ENCODE data around the gene CCT6B. TPM values are rescaled to one million over a fixed set of nuclear protein-coding genes. Genes with fewer than 3 reads are reported as not detected.
"Not testable (repeated sequence)": the region's sequence is repeated elsewhere in the genome, so short reads cannot be mapped to it uniquely, and the experiment has no call there.

Gene CCT6B
- 3.1 TPM for total RNA-seq

GRCh38 chr17:34961093-34961911, at the start of gene CCT6B, which contains the start of gene ZNF830:
Gene CCT6B (minus strand): TSS chr17:34961460. CDS start chr17:34961393, 67 bp downstream.
Gene ZNF830 (plus strand): TSS chr17:34961540. CDS start chr17:34961567, 27 bp downstream.
- peaks cover 17 to 22% (median 19%) of the 10 kb centered on the region in 3 donors for H3K4me1 ChIP-seq (ENCODE audit: control insufficient read depth in 3 of 3, insufficient read depth in 3 of 3, low read length in 3 of 3)
- H3K36me3 ChIP-seq (ENCODE audit: control insufficient read depth in 3 of 3, insufficient read depth in 3 of 3, low read length in 3 of 3): peaks cover 11 to 19% (median 18%) of the 10 kb centered on the region in 3 donors
- no peaks in the 10 kb centered on the region for H3K9me3 ChIP-seq (ENCODE audit: control insufficient read depth in 3 of 3, low read length in 3 of 3)
- H3K27ac ChIP-seq (ENCODE audit: low read depth, low read length): peak within 1 kb of the TSS; percentile 92
- H3K27me3 ChIP-seq (ENCODE audit: control insufficient read depth in 3 of 3, insufficient read depth in 3 of 3, low read length in 3 of 3): no peaks in the 10 kb centered on the region
- H3K4me3 ChIP-seq (ENCODE audit: low read length in 3 of 3): peak within 1 kb of the TSS; percentile 98 to 100 (median 100)
- H3K9ac ChIP-seq (ENCODE audit: low read depth in 1 of 3, low read length in 3 of 3): peak within 1 kb of the TSS; percentile 93 to 99 (median 97)

- peaks cover 21 to 28% (median 21%) of the 10 kb centered on the region in 3 donors for H3K36me3 ChIP-seq (ENCODE audit: control insufficient read depth in 3 of 3, insufficient read depth in 3 of 3, low read length in 3 of 3)
These were observed 48.8 kb upstream of the CCT6B start for GRCh38 chr17:35010093-35010492.

GRCh38 chr17:35006961-35007360, 45.7 kb upstream of the CCT6B start:
- no peak overlapping the region for H3K9ac ChIP-seq (ENCODE audit: low read depth in 1 of 3, low read length in 3 of 3)
- H3K4me1 ChIP-seq (ENCODE audit: control insufficient read depth in 3 of 3, insufficient read depth in 3 of 3, low read length in 3 of 3): peaks cover 2 to 6% (median 5%) of the 10 kb centered on the region in 3 donors
- no peak overlapping the region for H3K4me3 ChIP-seq (ENCODE audit: low read length in 3 of 3)
- H3K36me3 ChIP-seq (ENCODE audit: control insufficient read depth in 3 of 3, insufficient read depth in 3 of 3, low read length in 3 of 3): peaks cover 32 to 58% (median 34%) of the 10 kb centered on the region in 3 donors
- H3K27ac ChIP-seq (ENCODE audit: low read depth, low read length): no peak overlapping the region
- no peaks in the 10 kb centered on the region for H3K9me3 ChIP-seq (ENCODE audit: control insufficient read depth in 3 of 3, low read length in 3 of 3)
- no peaks in the 10 kb centered on the region for H3K27me3 ChIP-seq (ENCODE audit: control insufficient read depth in 3 of 3, insufficient read depth in 3 of 3, low read length in 3 of 3)

More at GRCh38 chr17:35010093-35010492, 48.8 kb upstream of the CCT6B start:
- no peaks in the 10 kb centered on the region for H3K9me3 ChIP-seq (ENCODE audit: control insufficient read depth in 3 of 3, low read length in 3 of 3)
- H3K27ac ChIP-seq (ENCODE audit: low read depth, low read length): no peak overlapping the region
- H3K9ac ChIP-seq (ENCODE audit: low read depth in 1 of 3, low read length in 3 of 3): no peak overlapping the region
- no peak overlapping the region for H3K4me3 ChIP-seq (ENCODE audit: low read length in 3 of 3)
- H3K27me3 ChIP-seq (ENCODE audit: control insufficient read depth in 3 of 3, insufficient read depth in 3 of 3, low read length in 3 of 3): no peaks in the 10 kb centered on the region
- H3K4me1 ChIP-seq (ENCODE audit: control insufficient read depth in 3 of 3, insufficient read depth in 3 of 3, low read length in 3 of 3): peaks cover 2 to 15% (median 8%) of the 10 kb centered on the region in 3 donors

GRCh38 chr17:35006345-35006744, 45.1 kb upstream of the CCT6B start:
- Histone ChIP-seq H3K4me1 (ENCODE audit: control insufficient read depth in 3 of 3, insufficient read depth in 3 of 3, low read length in 3 of 3) (no peaks in the 10 kb centered on the region), H3K9ac (ENCODE audit: low read depth in 1 of 3, low read length in 3 of 3) (no peak overlapping the region), H3K9me3 (ENCODE audit: control insufficient read depth in 3 of 3, low read length in 3 of 3) (no peaks in the 10 kb centered on the region), H3K36me3 (ENCODE audit: control insufficient read depth in 3 of 3, insufficient read depth in 3 of 3, low read length in 3 of 3) (peaks cover 36 to 60% (median 36%) of the 10 kb centered on the region in 3 donors), H3K27ac (ENCODE audit: low read depth, low read length) (no peak overlapping the region), H3K4me3 (ENCODE audit: low read length in 3 of 3) (no peak overlapping the region), H3K27me3 (ENCODE audit: control insufficient read depth in 3 of 3, insufficient read depth in 3 of 3, low read length in 3 of 3) (no peaks in the 10 kb centered on the region)

- peaks cover 45 to 67% (median 51%) of the 10 kb centered on the region in 3 donors for H3K36me3 ChIP-seq (ENCODE audit: control insufficient read depth in 3 of 3, insufficient read depth in 3 of 3, low read length in 3 of 3)
- H3K4me3 ChIP-seq (ENCODE audit: low read length in 3 of 3): no peak overlapping the region
- no peaks in the 10 kb centered on the region for H3K27me3 ChIP-seq (ENCODE audit: control insufficient read depth in 3 of 3, insufficient read depth in 3 of 3, low read length in 3 of 3)
- H3K9me3 ChIP-seq (ENCODE audit: control insufficient read depth in 3 of 3, low read length in 3 of 3): no peaks in the 10 kb centered on the region
- no peak overlapping the region for H3K9ac ChIP-seq (ENCODE audit: low read depth in 1 of 3, low read length in 3 of 3)
- H3K4me1 ChIP-seq (ENCODE audit: control insufficient read depth in 3 of 3, insufficient read depth in 3 of 3, low read length in 3 of 3): no peaks in the 10 kb centered on the region
- no peak overlapping the region for H3K27ac ChIP-seq (ENCODE audit: low read depth, low read length)
These were observed 42.5 kb upstream of the CCT6B start for GRCh38 chr17:35003778-35004177.

- no peaks in the 10 kb centered on the region for H3K27me3 ChIP-seq (ENCODE audit: control insufficient read depth in 3 of 3, insufficient read depth in 3 of 3, low read length in 3 of 3)
- H3K4me1 ChIP-seq (ENCODE audit: control insufficient read depth in 3 of 3, insufficient read depth in 3 of 3, low read length in 3 of 3): peaks cover 0 to 6% (median 3%) of the 10 kb centered on the region in 3 donors
- peaks cover 52 to 74% (median 55%) of the 10 kb centered on the region in 3 donors for H3K36me3 ChIP-seq (ENCODE audit: control insufficient read depth in 3 of 3, insufficient read depth in 3 of 3, low read length in 3 of 3)
- H3K9ac ChIP-seq (ENCODE audit: low read depth in 1 of 3, low read length in 3 of 3): no peak overlapping the region
- no peak overlapping the region for H3K27ac ChIP-seq (ENCODE audit: low read depth, low read length)
- no peaks in the 10 kb centered on the region for H3K9me3 ChIP-seq (ENCODE audit: control insufficient read depth in 3 of 3, low read length in 3 of 3)
- no peak overlapping the region for H3K4me3 ChIP-seq (ENCODE audit: low read length in 3 of 3)
These were observed 41.8 kb upstream of the CCT6B start for GRCh38 chr17:35002876-35003551.

- Histone ChIP-seq H3K27me3 (ENCODE audit: control insufficient read depth in 3 of 3, insufficient read depth in 3 of 3, low read length in 3 of 3) (no peaks in the 10 kb centered on the region), H3K36me3 (ENCODE audit: control insufficient read depth in 3 of 3, insufficient read depth in 3 of 3, low read length in 3 of 3) (peaks cover 51 to 78% (median 61%) of the 10 kb centered on the region in 3 donors), H3K9ac (ENCODE audit: low read depth in 1 of 3, low read length in 3 of 3) (no peak overlapping the region), H3K4me3 (ENCODE audit: low read length in 3 of 3) (no peak overlapping the region), H3K27ac (ENCODE audit: low read depth, low read length) (no peak overlapping the region), H3K4me1 (ENCODE audit: control insufficient read depth in 3 of 3, insufficient read depth in 3 of 3, low read length in 3 of 3) (peaks cover 8 to 17% (median 13%) of the 10 kb centered on the region in 3 donors), H3K9me3 (ENCODE audit: control insufficient read depth in 3 of 3, low read length in 3 of 3) (no peaks in the 10 kb centered on the region)
These were observed 40.3 kb upstream of the CCT6B start for GRCh38 chr17:35001549-35001948.

GRCh38 chr17:35000965-35001364, 39.7 kb upstream of the CCT6B start:
- H3K27me3 ChIP-seq (ENCODE audit: control insufficient read depth in 3 of 3, insufficient read depth in 3 of 3, low read length in 3 of 3); H3K4me3 ChIP-seq (ENCODE audit: low read length in 3 of 3); H3K9me3 ChIP-seq (ENCODE audit: control insufficient read depth in 3 of 3, low read length in 3 of 3); H3K27ac ChIP-seq (ENCODE audit: low read depth, low read length); H3K9ac ChIP-seq (ENCODE audit: low read depth in 1 of 3, low read length in 3 of 3): not testable (repeated sequence)
- peaks cover 56 to 74% (median 66%) of the 10 kb centered on the region in 3 donors for H3K36me3 ChIP-seq (ENCODE audit: control insufficient read depth in 3 of 3, insufficient read depth in 3 of 3, low read length in 3 of 3)
- H3K4me1 ChIP-seq (ENCODE audit: control insufficient read depth in 3 of 3, insufficient read depth in 3 of 3, low read length in 3 of 3): peaks cover 8 to 17% (median 13%) of the 10 kb centered on the region in 3 donors

- no peaks in the 10 kb centered on the region for H3K27me3 ChIP-seq (ENCODE audit: control insufficient read depth in 3 of 3, insufficient read depth in 3 of 3, low read length in 3 of 3)
- peaks cover 8 to 17% (median 13%) of the 10 kb centered on the region in 3 donors for H3K4me1 ChIP-seq (ENCODE audit: control insufficient read depth in 3 of 3, insufficient read depth in 3 of 3, low read length in 3 of 3)
- no peaks in the 10 kb centered on the region for H3K9me3 ChIP-seq (ENCODE audit: control insufficient read depth in 3 of 3, low read length in 3 of 3)
- H3K27ac ChIP-seq (ENCODE audit: low read depth, low read length): no peak overlapping the region
- H3K9ac ChIP-seq (ENCODE audit: low read depth in 1 of 3, low read length in 3 of 3): no peak overlapping the region
- H3K36me3 ChIP-seq (ENCODE audit: control insufficient read depth in 3 of 3, insufficient read depth in 3 of 3, low read length in 3 of 3): peaks cover 66 to 81% (median 78%) of the 10 kb centered on the region in 3 donors
- no peak overlapping the region for H3K4me3 ChIP-seq (ENCODE audit: low read length in 3 of 3)
These were observed 38.2 kb upstream of the CCT6B start for GRCh38 chr17:34999456-34999855.
